ENCODE results near the gene ADGRA3. TPM values are rescaled to one million over a fixed set of nuclear protein-coding genes. Genes with fewer than 3 reads are reported as not detected.

The ADGRA3 gene
- total and polyA plus RNA-seq, 11 donors, result 9.6 to 43.9 (median 21.5) TPM

- Histone ChIP-seq H3K27ac (no peak overlapping the region), H3K36me3 (peaks cover 0 to 10% (median 0%) of the 10 kb centered on the region in 9 donors), H3K4me1 (peaks cover 0 to 5% (median 0%) of the 10 kb centered on the region in 12 donors), H3K9me3 (no peaks in the 10 kb centered on the region), H3K4me3 (no peak overlapping the region), H3K27me3 (no peaks in the 10 kb centered on the region)
- DNase-seq (no peak), ATAC-seq (no peak)
- intact Hi-C loops (cut with DNase I), result loop anchor here in 2 of 10 donors (10.0 kb wide), 1 partner anchor 84 kb away; the partner anchor contains the start of gene ADGRA3 (in 2 of the 2)
- 55 to 98% (median 76%) methylated on average over 3 of the region's 3 CpGs for WGBS, 4 donors
- TF ChIP-seq POLR2A (IDR thresholded peaks at IDR 0.05) (no peak), CTCF (IDR thresholded peaks at IDR 0.05) (no peak)
Observed at GRCh38 chr4:22430626-22431025, 85.2 kb downstream of the ADGRA3 start.

- Histone ChIP-seq H3K27ac (no peak overlapping the region), H3K27me3 (no peaks in the 10 kb centered on the region), H3K4me1 (peaks cover 0 to 5% (median 0%) of the 10 kb centered on the region in 12 donors), H3K9me3 (no peaks in the 10 kb centered on the region), H3K4me3 (no peak overlapping the region), H3K36me3 (peaks cover 0 to 10% (median 2%) of the 10 kb centered on the region in 9 donors)
- no peak for TF ChIP-seq POLR2A (IDR thresholded peaks at IDR 0.05)
- intact Hi-C loops (cut with DNase I), result no loop called here
- WGBS, 4 donors, result 74 to 82% (median 78%) methylated on average over 4 of the region's 4 CpGs
- ATAC-seq, result peak in 1 of 4 donors; percentile 41
- no peak for DNase-seq
Observed at GRCh38 chr4:22428441-22428840, 87.4 kb downstream of the ADGRA3 start.

- ATAC-seq (no peak), DNase-seq (no peak)
- Histone ChIP-seq H3K27me3 (no peaks in the 10 kb centered on the region), H3K4me1 (peaks cover 0 to 5% (median 0%) of the 10 kb centered on the region in 12 donors), H3K4me3 (no peak overlapping the region), H3K27ac (no peak overlapping the region), H3K36me3 (peaks cover 0 to 10% (median 2%) of the 10 kb centered on the region in 9 donors), H3K9me3 (no peaks in the 10 kb centered on the region)
- intact Hi-C loops (cut with DNase I), result no loop called here
- TF ChIP-seq CTCF (IDR thresholded peaks at IDR 0.05) (no peak), POLR2A (IDR thresholded peaks at IDR 0.05) (no peak)
- 59 to 79% (median 68%) methylated on average over 3 of the region's 3 CpGs for WGBS, 4 donors
Observed at GRCh38 chr4:22427675-22428074, 88.2 kb downstream of the ADGRA3 start.

GRCh38 chr4:22420291-22420690 is 95.6 kb downstream of the ADGRA3 start:
- peaks cover 0 to 45% (median 4%) of the 10 kb centered on the region in 9 donors for H3K36me3 ChIP-seq
- DNase-seq (no peak), ATAC-seq (no peak)
- WGBS, 4 donors, result 94 to 100% (median 99%) methylated on average over 1 of the region's 1 CpG
- no peaks in the 10 kb centered on the region for H3K27me3 ChIP-seq
- no peak overlapping the region for H3K4me3 ChIP-seq
- H3K4me1 ChIP-seq, result peaks cover 0 to 3% (median 0%) of the 10 kb centered on the region in 12 donors
- H3K9me3 ChIP-seq, result no peaks in the 10 kb centered on the region
- TF ChIP-seq POLR2A (IDR thresholded peaks at IDR 0.05) (no peak), CTCF (IDR thresholded peaks at IDR 0.05) (no peak)
- intact Hi-C loops (cut with DNase I), result no loop called here
- no peak overlapping the region for H3K27ac ChIP-seq

GRCh38 chr4:22417408-22417807 is 98.5 kb downstream of the ADGRA3 start:
- Histone ChIP-seq H3K9me3 (no peaks in the 10 kb centered on the region), H3K4me1 (peaks cover 0 to 3% (median 0%) of the 10 kb centered on the region in 12 donors), H3K27ac (no peak overlapping the region), H3K36me3 (peaks cover 0 to 43% (median 0%) of the 10 kb centered on the region in 9 donors), H3K4me3 (no peak overlapping the region), H3K27me3 (no peaks in the 10 kb centered on the region)
- intact Hi-C loops (cut with DNase I), result loop anchor here in 1 of 10 donors (5.0 kb wide), 1 partner anchor 190 kb away; no protein-coding TSS in a partner anchor
- TF ChIP-seq CTCF (IDR thresholded peaks at IDR 0.05) (no peak), POLR2A (IDR thresholded peaks at IDR 0.05) (no peak)
- 78 to 86% (median 82%) methylated on average over 4 of the region's 4 CpGs for WGBS, 4 donors
- DNase-seq (no peak), ATAC-seq (no peak)

Measured in heart left ventricle (tissue), 16 donors.